NCI-H1048 (cell line): ENCODE measurements around the gene LZTS2.

Source experiments
- DNase-seq: peaks from one replicate; lab custom pipeline; 2025; lab: John Stamatoyannopoulos, UW

The LZTS2 gene

GRCh38 chr10:101014230-101014884 lies 14.7 kb downstream of the LZTS2 start:
- DNase-seq: peak; percentile 71

GRCh38 chr10:101014966-101015581 lies 15.5 kb downstream of the LZTS2 start:
- no peak for DNase-seq

- no peak for DNase-seq
Observed at GRCh38 chr10:101015582-101015973, 16.0 kb downstream of the LZTS2 start.

- no peak for DNase-seq
Observed at GRCh38 chr10:101016814-101017213, 17.2 kb downstream of the LZTS2 start.

GRCh38 chr10:101018118-101018599 lies 18.6 kb downstream of the LZTS2 start:
- DNase-seq: no peak

GRCh38 chr10:101018600-101019439 lies 19.2 kb downstream of the LZTS2 start:
- peak; percentile 56 for DNase-seq

GRCh38 chr10:101019440-101019703 lies 19.8 kb downstream of the LZTS2 start:
- DNase-seq: no peak

- no peak for DNase-seq
Observed at GRCh38 chr10:101020427-101021075, 20.9 kb downstream of the LZTS2 start.

GRCh38 chr10:101021239-101021638 lies 21.6 kb downstream of the LZTS2 start:
- no peak for DNase-seq

- no peak for DNase-seq
Observed at GRCh38 chr10:101021692-101022251, 22.2 kb downstream of the LZTS2 start.

- DNase-seq: no peak
Observed at GRCh38 chr10:101022967-101023705, 23.5 kb downstream of the LZTS2 start.

- no peak for DNase-seq
Observed at GRCh38 chr10:101027106-101027720, 27.6 kb downstream of the LZTS2 start.

GRCh38 chr10:101028446-101029337 lies 29.1 kb downstream of the LZTS2 start:
- DNase-seq: no peak

GRCh38 chr10:101029520-101030295 lies 30.1 kb downstream of the LZTS2 start:
- DNase-seq: no peak

GRCh38 chr10:101030496-101031127 lies 31.0 kb downstream of the LZTS2 start:
- DNase-seq: no peak

GRCh38 chr10:101031128-101031795 lies 31.7 kb downstream of the LZTS2 start, which contains the start of the genes PDZD7 and SFXN3:
PDZD7 (minus strand) TSS chr10:101031129; CDS start chr10:101030219, 910 bp downstream.
SFXN3 (plus strand) TSS chr10:101031234; CDS start chr10:101034695, 3,461 bp downstream.
- peak; percentile 78 for DNase-seq

GRCh38 chr10:101031796-101032636 lies 32.4 kb downstream of the LZTS2 start:
- DNase-seq: no peak
